Effector memory CD4-positive, alpha-beta T cell (primary cell): ENCODE measurements around the gene CALML5.
"Not testable (repeated sequence)": the region's sequence is repeated elsewhere in the genome, so short reads cannot be mapped to it uniquely, and the experiment has no call there.

Experiments
- DNase-seq, 3 donors: peaks; one replicate each; pipeline ENCODE4 v3.0.0-alpha.2; 2020
- H3K27ac ChIP-seq: 2 replicates; pipeline ENCODE4 v1.7.0; 2013; ENCODE audit warnings: mild to moderate bottlenecking, low read length, moderate library complexity; ENCODE audit not compliant: insufficient read depth, poor library complexity, severe bottlenecking
- H3K27me3 ChIP-seq: replicated peaks from 2 replicates; pipeline ENCODE4 v1.7.0; 2013; ENCODE audit warnings: mild to moderate bottlenecking, low read length; ENCODE audit not compliant: insufficient read depth, control insufficient read depth, poor library complexity, severe bottlenecking
- H3K36me3 ChIP-seq: 2 replicates; pipeline ENCODE4 v1.7.0; 2013; ENCODE audit warnings: mild to moderate bottlenecking, low read length, moderate library complexity; ENCODE audit not compliant: control insufficient read depth, insufficient read depth
- H3K4me1 ChIP-seq: 2 replicates; pipeline ENCODE4 v1.7.0; 2013; ENCODE audit warnings: low read length, mild to moderate bottlenecking; ENCODE audit not compliant: control insufficient read depth, insufficient read depth, poor library complexity, severe bottlenecking
- H3K4me3 ChIP-seq: 2 replicates; pipeline ENCODE4 v1.7.0; 2013; ENCODE audit warnings: low read length, low read depth, mild to moderate bottlenecking; ENCODE audit not compliant: insufficient read depth, poor library complexity, severe bottlenecking
- H3K9me3 ChIP-seq: 2 replicates; pipeline ENCODE4 v1.7.0; 2013; ENCODE audit warnings: mild to moderate bottlenecking, low read length, moderate library complexity; ENCODE audit not compliant: control insufficient read depth

The CALML5 gene

DNA sequence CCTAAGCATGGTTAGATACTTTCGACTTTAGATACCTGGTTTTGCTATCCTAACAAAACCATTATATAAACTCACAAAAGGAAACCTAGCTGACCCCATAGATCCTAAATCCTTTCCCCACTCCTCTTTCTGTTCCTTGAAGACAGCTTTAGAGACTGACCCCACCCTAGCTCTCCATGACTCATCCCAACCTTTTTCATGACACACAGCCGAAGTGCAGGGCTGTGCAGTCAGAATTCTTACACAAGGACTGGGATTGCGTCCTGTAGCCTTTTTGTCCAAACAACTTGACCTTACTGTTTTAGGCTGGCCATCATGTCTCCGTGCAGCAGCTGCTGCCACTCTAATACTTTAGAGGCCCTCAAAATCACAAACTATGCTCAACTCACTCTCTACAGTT lies 24.7 kb downstream of the CALML5 start:
- H3K9me3 ChIP-seq, H3K27ac ChIP-seq, H3K4me3 ChIP-seq, H3K36me3 ChIP-seq, H3K4me1 ChIP-seq, H3K27me3 ChIP-seq, DNase-seq: not testable (repeated sequence)

- Histone ChIP-seq H3K4me1 (no peaks in the 10 kb centered on the region), H3K27ac (no peak overlapping the region), H3K4me3 (no peak overlapping the region), H3K36me3 (no peaks in the 10 kb centered on the region), H3K9me3 (no peaks in the 10 kb centered on the region), H3K27me3 (no peaks in the 10 kb centered on the region)
- DNase-seq: no peak
These were observed 29.2 kb downstream of the CALML5 start for GRCh38 chr10:5470062-5470751.

GRCh38 chr10:5469353-5470061 lies 29.9 kb downstream of the CALML5 start:
- no peaks in the 10 kb centered on the region for H3K27me3 ChIP-seq
- no peak overlapping the region for H3K27ac ChIP-seq
- H3K4me3 ChIP-seq: no peak overlapping the region
- no peaks in the 10 kb centered on the region for H3K9me3 ChIP-seq
- no peaks in the 10 kb centered on the region for H3K4me1 ChIP-seq
- no peak for DNase-seq
- H3K36me3 ChIP-seq: no peaks in the 10 kb centered on the region

- no peaks in the 10 kb centered on the region for H3K36me3 ChIP-seq
- DNase-seq: no peak
These were observed 30.9 kb downstream of the CALML5 start for GRCh38 chr10:5468262-5469106.

DNA sequence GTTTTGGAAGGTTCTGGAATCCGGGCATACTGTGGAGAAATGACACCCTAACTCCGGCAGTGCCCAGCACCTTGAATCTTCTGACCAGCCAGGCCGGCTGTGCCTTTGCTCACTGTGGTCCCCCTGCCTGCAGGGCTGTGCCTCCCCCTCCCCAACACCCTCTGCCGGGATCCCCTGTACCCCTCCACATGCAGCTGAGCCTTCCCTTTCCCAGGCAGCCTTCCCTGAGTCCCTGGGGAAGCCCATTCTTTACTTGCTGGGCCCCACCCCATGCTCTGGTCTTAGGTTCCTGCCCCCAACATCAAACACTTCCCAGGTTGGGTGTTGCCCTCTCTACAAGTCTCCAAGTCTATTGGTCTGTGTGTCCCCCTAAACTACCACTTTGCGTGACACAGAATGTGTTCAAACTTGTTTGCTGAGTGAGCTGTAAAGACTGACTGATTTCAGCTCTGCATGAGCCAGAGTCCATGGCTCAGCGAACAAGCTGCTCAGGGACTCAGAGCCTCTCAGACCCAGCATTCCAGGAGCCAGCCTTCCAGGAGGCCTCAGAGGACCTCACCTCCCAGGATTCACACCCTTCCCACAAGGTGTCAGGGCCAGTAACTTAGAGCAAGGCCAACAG lies 31.6 kb downstream of the CALML5 start:
- no peaks in the 10 kb centered on the region for H3K27me3 ChIP-seq
- no peaks in the 10 kb centered on the region for H3K9me3 ChIP-seq
- no peaks in the 10 kb centered on the region for H3K4me1 ChIP-seq
- DNase-seq: no peak
- H3K36me3 ChIP-seq: no peaks in the 10 kb centered on the region
- no peak overlapping the region for H3K27ac ChIP-seq
- H3K4me3 ChIP-seq: no peak overlapping the region

More at GRCh38 chr10:5468262-5469106, 30.9 kb downstream of the CALML5 start:
- no peaks in the 10 kb centered on the region for H3K9me3 ChIP-seq
- H3K4me3 ChIP-seq: no peak overlapping the region
- no peaks in the 10 kb centered on the region for H3K4me1 ChIP-seq
- no peaks in the 10 kb centered on the region for H3K27me3 ChIP-seq
- no peak overlapping the region for H3K27ac ChIP-seq

DNA sequence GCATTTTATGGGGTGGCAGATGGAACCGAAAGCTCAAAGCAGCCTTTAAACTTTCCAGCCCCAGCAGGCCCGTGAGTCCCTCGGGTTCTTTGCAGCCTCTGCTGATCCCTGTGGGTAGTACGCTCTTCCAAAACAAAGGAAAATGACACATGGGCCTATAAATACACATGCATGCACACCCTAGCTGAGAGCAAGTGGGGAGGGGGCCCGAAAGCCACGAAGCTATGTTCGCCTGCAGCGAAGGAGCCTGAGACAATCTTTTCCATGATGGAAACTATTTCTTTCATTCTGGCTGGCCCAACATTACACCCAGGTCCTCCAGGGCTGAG lies 32.2 kb downstream of the CALML5 start:
- no peak for DNase-seq
- no peaks in the 10 kb centered on the region for H3K27me3 ChIP-seq
- H3K4me1 ChIP-seq: no peaks in the 10 kb centered on the region
- H3K9me3 ChIP-seq: no peaks in the 10 kb centered on the region
- no peak overlapping the region for H3K4me3 ChIP-seq
- no peak overlapping the region for H3K27ac ChIP-seq
- H3K36me3 ChIP-seq: no peaks in the 10 kb centered on the region

DNA sequence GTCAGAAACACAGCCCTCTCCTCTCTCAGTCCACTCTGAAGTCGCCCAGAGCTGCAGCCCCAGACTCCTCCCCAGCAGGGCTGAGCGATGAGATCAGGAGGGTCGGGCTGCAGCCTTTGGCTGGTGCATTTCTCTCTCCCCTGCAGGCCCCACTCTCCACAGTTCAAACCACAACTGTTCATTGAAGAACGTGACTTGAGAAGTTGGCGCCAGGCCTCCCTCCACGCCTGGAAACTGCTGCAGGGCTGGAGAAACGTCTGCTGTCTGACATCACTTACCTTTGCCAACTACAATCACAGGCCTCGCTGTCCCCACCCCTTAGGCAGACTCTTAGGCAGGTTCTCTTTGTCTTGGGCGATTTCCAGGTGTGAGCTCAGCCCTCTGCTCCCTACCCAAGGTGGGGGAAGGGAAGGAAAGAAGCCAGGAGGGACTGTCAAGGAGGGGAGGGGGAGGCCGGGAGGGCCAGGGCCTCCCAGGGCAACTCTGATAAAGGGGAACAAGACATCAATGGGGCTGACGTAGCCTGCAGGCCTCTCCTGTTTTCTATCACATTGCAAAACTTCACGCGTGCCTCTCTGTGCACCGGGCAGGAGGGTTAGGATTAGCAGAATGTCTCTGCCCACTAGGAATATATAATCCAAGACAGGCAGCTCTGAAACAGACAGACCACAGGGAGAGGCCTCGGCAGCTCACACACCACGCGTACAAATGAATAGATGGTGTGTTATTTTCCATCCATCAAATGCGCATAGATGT lies 32.7 kb downstream of the CALML5 start:
- DNase-seq: no peak
- no peak overlapping the region for H3K27ac ChIP-seq

DNA sequence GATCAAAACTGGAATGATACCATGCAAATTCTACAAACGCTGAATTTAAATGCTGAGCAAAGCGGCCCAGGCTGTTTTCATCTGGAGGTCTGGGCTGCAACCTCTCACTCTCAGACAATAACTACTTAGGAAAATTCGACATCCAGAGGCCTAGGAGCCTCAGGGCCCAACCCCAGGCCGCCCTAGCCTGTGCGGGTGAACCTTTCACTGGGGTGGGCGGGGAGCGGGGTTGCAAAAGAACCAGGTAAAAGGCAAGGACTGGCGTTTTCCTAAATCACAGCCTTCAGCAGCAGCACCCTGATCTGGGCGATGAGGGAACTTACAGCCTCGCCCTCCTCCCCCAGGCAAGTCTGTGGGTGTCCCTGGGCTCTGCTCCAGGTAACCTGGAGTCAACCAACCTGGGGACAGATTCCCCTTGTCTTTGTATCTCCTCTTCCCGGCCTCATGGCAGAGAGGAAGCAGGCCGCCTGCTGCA lies 33.4 kb downstream of the CALML5 start:
- Histone ChIP-seq H3K4me1 (no peaks in the 10 kb centered on the region), H3K36me3 (no peaks in the 10 kb centered on the region), H3K9me3 (no peaks in the 10 kb centered on the region), H3K4me3 (no peak overlapping the region), H3K27me3 (no peaks in the 10 kb centered on the region), H3K27ac (no peak overlapping the region)
- DNase-seq: no peak

More for the DNA sequence above, 32.7 kb downstream of the CALML5 start:
- no peaks in the 10 kb centered on the region for H3K4me1 ChIP-seq
- H3K9me3 ChIP-seq: no peaks in the 10 kb centered on the region
- no peaks in the 10 kb centered on the region for H3K27me3 ChIP-seq
- H3K36me3 ChIP-seq: no peaks in the 10 kb centered on the region
- no peak overlapping the region for H3K4me3 ChIP-seq

GRCh38 chr10:5464546-5464945 lies 34.8 kb downstream of the CALML5 start:
- no peak for DNase-seq
- no peaks in the 10 kb centered on the region for H3K4me1 ChIP-seq
- no peaks in the 10 kb centered on the region for H3K36me3 ChIP-seq
- no peak overlapping the region for H3K4me3 ChIP-seq
- no peaks in the 10 kb centered on the region for H3K9me3 ChIP-seq
- no peak overlapping the region for H3K27ac ChIP-seq
- H3K27me3 ChIP-seq: no peaks in the 10 kb centered on the region
